SU-DHL-6 (cell line): ENCODE measurements around the gene CLDN4.

ENCODE experiments used
- H2AFZ ChIP-seq: fragments of 200-600 bp; sonication (generic); 2 replicates; pipeline ENCODE4 v1.6.1; 2014; ENCODE audit warnings: low read depth, mild to moderate bottlenecking, moderate library complexity, mixed read lengths, antibody characterized with exemption, low read length; ENCODE audit not compliant: severe bottlenecking
- H3F3A ChIP-seq: fragments of 200-600 bp; shearing (Covaris generic); 2 replicates; pipeline ENCODE4 v1.6.0; 2016; ENCODE audit warnings: antibody characterized with exemption, mild to moderate bottlenecking; ENCODE audit not compliant: insufficient read depth
- H3K27ac ChIP-seq: fragments of 200-600 bp; sonication (generic); 2 replicates; pipeline ENCODE4 v1.5.1; 2016; ENCODE audit warnings: low read depth, mild to moderate bottlenecking, low read length, moderate library complexity, mixed read lengths
- H3K27me3 ChIP-seq: fragments of 200-600 bp; sonication (generic), shearing (Covaris generic); 2 replicates; pipeline ENCODE4 v1.6.0; 2014; ENCODE audit warnings: mild to moderate bottlenecking, low read length
- H3K36me3 ChIP-seq: fragments of 200-600 bp; sonication (generic); 2 replicates; pipeline ENCODE4 v1.6.1; 2014; ENCODE audit warnings: mild to moderate bottlenecking, low read length, mixed read lengths
- H3K4me2 ChIP-seq: fragments of 300-600, 200-600 bp; shearing (Covaris generic), sonication (generic); 2 replicates; pipeline ENCODE4 v1.6.0; 2014; ENCODE audit warnings: low read length, low read depth, mild to moderate bottlenecking; ENCODE audit not compliant: poor library complexity, severe bottlenecking
- H3K4me3 ChIP-seq: fragments of 200-600 bp; sonication (generic); 2 replicates; pipeline ENCODE4 v1.5.1; 2014; ENCODE audit warnings: antibody characterized with exemption, low read length, mild to moderate bottlenecking, mixed read lengths; ENCODE audit not compliant: insufficient read depth, poor library complexity, severe bottlenecking
- H3K79me2 ChIP-seq: fragments of 200-600 bp; sonication (generic); 2 replicates; pipeline ENCODE4 v1.6.1; 2014; ENCODE audit warnings: mild to moderate bottlenecking, low read length, moderate library complexity; ENCODE audit not compliant: insufficient read depth
- H3K9ac ChIP-seq: fragments of 200-600 bp; sonication (generic); 2 replicates; pipeline ENCODE4 v1.7.0; 2014; ENCODE audit warnings: mild to moderate bottlenecking, low read length
- H3K9me2 ChIP-seq: fragments of 200-600 bp; sonication (generic); replicated peaks from 2 replicates; pipeline ENCODE4 v1.6.1; 2014; ENCODE audit warnings: low read length; ENCODE audit not compliant: insufficient read depth
- H3K9me3 ChIP-seq: fragments of 200-600 bp; sonication (generic); 2 replicates; pipeline ENCODE4 v1.6.1; 2014; ENCODE audit warnings: low read length, mixed read lengths; ENCODE audit not compliant: insufficient read depth
- H4K20me1 ChIP-seq: fragments of 200-600 bp; sonication (generic); 2 replicates; pipeline ENCODE4 v1.6.1; 2014; ENCODE audit warnings: low read depth, mild to moderate bottlenecking, antibody characterized with exemption, low read length, moderate library complexity, mixed read lengths
- CTCF ChIP-seq: fragments of 200-600 bp; sonication (generic); IDR thresholded peaks from one replicate; pipeline ENCODE4 v1.5.1; 2017; ENCODE audit warnings: antibody characterized with exemption, mild to moderate bottlenecking, low read length, moderate library complexity; ENCODE audit not compliant: insufficient read depth, poor library complexity, severe bottlenecking
- EZH2phosphoT487 ChIP-seq: fragments of 200-600 bp; sonication (generic), shearing (Covaris generic); conservative IDR thresholded peaks from 2 replicates; pipeline ENCODE4 v1.6.1; 2018; ENCODE audit warnings: mild to moderate bottlenecking, antibody characterized with exemption, low read length, moderate library complexity, mixed read lengths

CLDN4 gene

GRCh38 chr7:73858807-73859206 is 28.0 kb downstream of the CLDN4 start:
- H3K79me2 ChIP-seq, result no peaks in the 10 kb centered on the region
- no peak overlapping the region for H3K4me2 ChIP-seq
- H4K20me1 ChIP-seq, result no peaks in the 10 kb centered on the region
- TF ChIP-seq EZH2phosphoT487 (no peak), CTCF (no peak)
- no peak overlapping the region for H3K4me3 ChIP-seq
- H3K9me3 ChIP-seq, result no peaks in the 10 kb centered on the region
- no peaks in the 10 kb centered on the region for H3K27me3 ChIP-seq
- no peak overlapping the region for H2AFZ ChIP-seq
- H3K27ac ChIP-seq, result no peak overlapping the region
- H3F3A ChIP-seq, result no peaks in the 10 kb centered on the region
- no peak overlapping the region for H3K9ac ChIP-seq
- no peaks in the 10 kb centered on the region for H3K36me3 ChIP-seq
- H3K9me2 ChIP-seq, result no peaks in the 10 kb centered on the region

- Histone ChIP-seq H3K9me2 (no peaks in the 10 kb centered on the region), H3K4me3 (no peak within 1 kb of the TSS), H3K79me2 (no peaks in the 10 kb centered on the region), H3K36me3 (no peaks in the 10 kb centered on the region), H3F3A (no peaks in the 10 kb centered on the region), H2AFZ (no peak within 1 kb of the TSS), H3K9me3 (no peaks in the 10 kb centered on the region), H3K27me3 (no peaks in the 10 kb centered on the region), H3K27ac (no peak within 1 kb of the TSS), H3K9ac (no peak within 1 kb of the TSS), H3K4me2 (no peak within 1 kb of the TSS), H4K20me1 (no peaks in the 10 kb centered on the region)
- TF ChIP-seq EZH2phosphoT487 (no peak), CTCF (no peak)
These were observed 30.1 kb downstream of the CLDN4 start, which contains the start of gene TMEM270 for GRCh38 chr7:73860859-73861258. Gene TMEM270 (plus strand): TSS chr7:73861159. CDS start chr7:73861195, 36 bp downstream.

- no peak overlapping the region for H3K4me3 ChIP-seq
- H3F3A ChIP-seq, result no peaks in the 10 kb centered on the region
- H4K20me1 ChIP-seq, result no peaks in the 10 kb centered on the region
- no peaks in the 10 kb centered on the region for H3K9me2 ChIP-seq
- TF ChIP-seq CTCF (no peak), EZH2phosphoT487 (no peak)
- no peak overlapping the region for H3K9ac ChIP-seq
- no peak overlapping the region for H3K4me2 ChIP-seq
- H3K79me2 ChIP-seq, result no peaks in the 10 kb centered on the region
- no peaks in the 10 kb centered on the region for H3K27me3 ChIP-seq
- H3K9me3 ChIP-seq, result no peaks in the 10 kb centered on the region
- no peak overlapping the region for H3K27ac ChIP-seq
- no peak overlapping the region for H2AFZ ChIP-seq
- H3K36me3 ChIP-seq, result no peaks in the 10 kb centered on the region
These were observed 30.5 kb downstream of the CLDN4 start for GRCh38 chr7:73861305-73861704.
